SK-N-MC (cell line): Measurements from ENCODE around the gene ABHD2.

Source experiments
- EZH2 ChIP-seq: fragments of 200-600 bp; sonication (generic); IDR thresholded peaks from one replicate; pipeline ENCODE4 v1.6.1; 2017; ENCODE audit warnings: antibody characterized with exemption
- POLR2AphosphoS5 ChIP-seq: IDR thresholded peaks from 2 replicates; pipeline ENCODE4 v1.6.1; 2012; ENCODE audit warnings: mild to moderate bottlenecking, low read depth, low read length, borderline replicate concordance

- TF ChIP-seq EZH2 (no peak), POLR2AphosphoS5 (no peak)
Measured at GRCh38 chr15:89194608-89195007, 106.4 kb downstream of the ABHD2 start.
